K562 (cell line): ENCODE measurements around the gene PDE4D. TPM values are rescaled to one million over a fixed set of nuclear protein-coding genes. Genes with fewer than 3 reads are reported as not detected.

Experiments
- ATAC-seq: fragments of 200-7000 bp; cut with Tn5 transposase; 3 replicates; pipeline ENCODE4 v1.9.1; 2020; ENCODE audit warnings: moderate library complexity
- BruUV-seq: library from RNA; stranded (reverse); fragments of 400-500 nt; replicated peaks from 2 replicates; lab custom pipeline; 2021; lab: Mats Ljungman, UMichigan
- CTCF ChIA-PET: fragments of 300-600 bp; formaldehyde crosslinking; extraction: SDS; loops from one replicate; lab custom pipeline; 2021; ENCODE audit warnings: low intra/inter-chr PET ratio; lab: Yijun Ruan, JAX
- POLR2A ChIA-PET: fragments of 300-600, 350-650 bp; sonication (Branson Sonifier 250); formaldehyde crosslinking; extraction: SDS; loops from one replicate; lab custom pipeline; 2021; ENCODE audit warnings: antibody characterized with exemption, inconsistent platforms; lab: Yijun Ruan, JAX
- DNase-seq, 4 experiments: peaks; one replicate each; pipeline versions ENCODE4 v3.0.0 to v3.0.0-alpha.2; 2011 to 2018; ENCODE audit warnings: low spot score in 3 of 4, mixed read lengths in 3 of 4; ENCODE audit errors: extremely low read depth in 1 of 4
- FAIRE-seq: peaks from 2 replicates; lab custom pipeline; 2011; peaks lifted over from hg19 to GRCh38; lab: Jason Lieb, UNC
- H2AFZ ChIP-seq: 2 replicates; pipeline ENCODE4 v1.6.0; 2011; ENCODE audit warnings: low read depth, low read length, control low read depth, inconsistent platforms
- H3K27ac ChIP-seq: fragments of 200-600 bp; 3 replicates; pipeline ENCODE4 v1.8.0; 2011; ENCODE audit warnings: low read depth, mild to moderate bottlenecking, control low read depth, inconsistent platforms, low read length, moderate library complexity, mixed read lengths; ENCODE audit errors: extremely low read depth
- H3K27me3 ChIP-seq, 2 experiments: fragments of 300-600 bp in 1 of 2; 2 replicates in 1 of 2; 3 replicates in 1 of 2; pipeline versions ENCODE4 v1.6.0 to v1.8.0; 2011; ENCODE audit warnings: inconsistent platforms in 2 of 2, low read length in 2 of 2, mild to moderate bottlenecking in 1 of 2, mixed read lengths in 1 of 2, moderate library complexity in 1 of 2; ENCODE audit not compliant: control insufficient read depth in 2 of 2, insufficient read depth in 2 of 2
- H3K36me3 ChIP-seq: fragments of 300-600 bp; 3 replicates; pipeline ENCODE4 v1.8.0; 2011; ENCODE audit warnings: mild to moderate bottlenecking, low read length, inconsistent platforms; ENCODE audit not compliant: control insufficient read depth, insufficient read depth
- H3K4me1 ChIP-seq, 2 experiments: fragments of 200-600 bp in 1 of 2; replicated peaks in 1 of 2; 2 replicates in 1 of 2; 3 replicates in 1 of 2; pipeline versions ENCODE4 v1.5.1 to v1.8.0; 2011; ENCODE audit warnings: inconsistent platforms in 2 of 2, low read length in 2 of 2, mild to moderate bottlenecking in 1 of 2, mixed read lengths in 1 of 2, moderate library complexity in 1 of 2; ENCODE audit not compliant: control insufficient read depth in 2 of 2, insufficient read depth in 2 of 2
- H3K4me2 ChIP-seq: 2 replicates; pipeline ENCODE4 v1.6.1; 2011; ENCODE audit warnings: low read length, control low read depth, inconsistent platforms, mixed read lengths; ENCODE audit not compliant: insufficient read depth
- H3K4me3 ChIP-seq: fragments of 200-600 bp; sonication (generic), shearing (Covaris generic); 2 replicates; pipeline ENCODE4 v1.5.1; 2016; ENCODE audit warnings: control low read depth, inconsistent platforms
- H3K79me2 ChIP-seq: fragments of 200-600 bp; 3 replicates; pipeline ENCODE4 v1.8.0; 2011; ENCODE audit warnings: low read length, inconsistent platforms; ENCODE audit not compliant: control insufficient read depth, insufficient read depth
- H3K9ac ChIP-seq, 2 experiments: 2 replicates each; pipeline versions ENCODE4 v1.6.0 to v1.6.1; 2011; ENCODE audit warnings: low read depth in 2 of 2, low read length in 2 of 2, control low read depth in 1 of 2, inconsistent platforms in 1 of 2, mild to moderate bottlenecking in 1 of 2, mixed read lengths in 1 of 2; ENCODE audit not compliant: insufficient read depth in 1 of 2
- H3K9me1 ChIP-seq: one replicate; pipeline ENCODE4 v1.6.0; 2011; ENCODE audit warnings: inconsistent platforms, mild to moderate bottlenecking, low read length, moderate library complexity; ENCODE audit not compliant: control insufficient read depth, insufficient read depth
- H3K9me3 ChIP-seq: replicated peaks from 2 replicates; pipeline ENCODE4 v1.5.1; 2011; ENCODE audit warnings: low read depth, low read length, inconsistent platforms; ENCODE audit not compliant: control insufficient read depth, insufficient read depth
- H4K20me1 ChIP-seq: replicated peaks from 2 replicates; pipeline ENCODE4 v1.6.1; 2011; ENCODE audit warnings: low read length, inconsistent platforms, mixed read lengths; ENCODE audit not compliant: control insufficient read depth, insufficient read depth
- BMI1 ChIP-seq: fragments of 150-350 bp; IDR thresholded peaks from 2 replicates; pipeline ENCODE4 v1.6.1; 2014; ENCODE audit warnings: low read length
- C11orf30 ChIP-seq: fragments of 450-650 bp; IDR thresholded peaks from 2 replicates; pipeline ENCODE4 v1.6.1; 2016; ENCODE audit warnings: low read depth, mild to moderate bottlenecking
- COPS2 ChIP-seq: fragments of 450-650 bp; conservative IDR thresholded peaks from 2 replicates; pipeline ENCODE4 v1.6.1; 2016; ENCODE audit warnings: mild to moderate bottlenecking, moderate library complexity
- DMBX1 ChIP-seq: fragments of 250-450 bp; sonication (Bioruptor Pico); IDR thresholded peaks from 2 replicates; pipeline ENCODE4 v1.8.0; 2022; ENCODE audit warnings: inconsistent platforms, mild to moderate bottlenecking, moderate library complexity, borderline replicate concordance
- HEY1 ChIP-seq: fragments of 250-450 bp; sonication (Bioruptor Pico); IDR thresholded peaks from 2 replicates; pipeline ENCODE4 v1.5.0; 2020; ENCODE audit warnings: mild to moderate bottlenecking, moderate library complexity, borderline replicate concordance
- MAZ ChIP-seq, 2 experiments: fragments of 450-650 bp in 1 of 2; sonication (generic) in 1 of 2; formaldehyde crosslinking; IDR thresholded peaks in 1 of 2; conservative IDR thresholded peaks in 1 of 2; 2 replicates each; pipeline versions ENCODE4 v1.4.0 to v1.5.0; 2020; ENCODE audit warnings: mild to moderate bottlenecking in 1 of 2, missing genetic modification reagents in 1 of 2
- PHF21A ChIP-seq: fragments of 450-650 bp; IDR thresholded peaks from 2 replicates; pipeline ENCODE4 v1.6.1; 2017; ENCODE audit warnings: low read depth, borderline replicate concordance
- RBM17 ChIP-seq: fragments of 200-400 bp; formaldehyde crosslinking; IDR thresholded peaks from 2 replicates; pipeline ENCODE4 v1.6.1; 2017; ENCODE audit warnings: low read depth, mild to moderate bottlenecking, low read length, borderline replicate concordance
- SRSF3 ChIP-seq: fragments of 200-400 bp; formaldehyde crosslinking; IDR thresholded peaks from 2 replicates; pipeline ENCODE4 v1.6.1; 2016; ENCODE audit warnings: mild to moderate bottlenecking, low read length, moderate library complexity; ENCODE audit not compliant: insufficient read depth
- ZC3H11A ChIP-seq: IDR thresholded peaks from 2 replicates; pipeline ENCODE4 v1.6.1; 2012; ENCODE audit warnings: low read depth, low read length, improper control_type of control experiment
- ZNF143 ChIP-seq: sonication (generic); formaldehyde crosslinking; IDR thresholded peaks from 2 replicates; pipeline ENCODE4 v1.9.0; 2022; ENCODE audit warnings: mild to moderate bottlenecking, missing genetic modification reagents
- ZNF75A ChIP-seq: fragments of 450-650 bp; formaldehyde crosslinking; IDR thresholded peaks from 2 replicates; pipeline ENCODE4 v1.4.0; 2020; ENCODE audit warnings: mild to moderate bottlenecking
- WGBS: fragments of 100-300 bp; shearing (Covaris generic); methylation state at CpG from one replicate; pipeline ENCODE4 v1.1.6; 2016; ENCODE audit warnings: low coverage, mixed read lengths; ENCODE audit not compliant: insufficient coverage; ENCODE audit errors: missing lambda C conversion rate; 5-methylcytosine and 5-hydroxymethylcytosine counted together
- in situ Hi-C: fragments of 300-500 bp; cut with MboI; formaldehyde crosslinking; loops from 4 replicates; pipeline ENCODE4 v1.15.0; 2018; ENCODE audit warnings: inconsistent platforms, mixed read lengths
- intact Hi-C: fragments of 100-400 bp; cut with micrococcal nuclease; formaldehyde crosslinking; loops from 2 replicates; pipeline ENCODE4 v1.14.2; 2022
- polyA plus RNA-seq, 8 experiments: library from polyadenylated mRNA; depleted of rRNA in 4 of 8; stranded (reverse) in 5 of 8; unstranded in 3 of 8; fragments of >200 nt; fragmentation: Nextera tagmentation in 2 of 8; fragmentation: Illumina TruSeq in 1 of 8; extraction: Ambion mirVana in 2 of 8; extraction: Trizol in 1 of 8; gene quantifications; 2 replicates each; pipeline versions ENCODE4 v1.2.1 to v1.2.3, GENCODE V29; 2011 to 2014; ENCODE audit warnings: inconsistent platforms in 1 of 8, missing spikeins in 1 of 8
- total RNA-seq, 7 experiments: library from RNA; depleted of rRNA in 6 of 7; stranded (reverse); fragments of >200 nt in 6 of 7; fragmentation: Illumina TruSeq in 2 of 7; extraction: Trizol in 2 of 7; gene quantifications; 2 replicates each; pipeline versions ENCODE4 v1.2.1 to v1.2.3, GENCODE V29; 2011 to 2021; ENCODE audit warnings: low replicate concordance in 1 of 7
- TF ChIP-seq, protein P1 (sequence below), 2 experiments: fragments of 250-450 bp in 1 of 2; fragments of 450-650 bp in 1 of 2; sonication (Bioruptor Pico) in 1 of 2; IDR thresholded peaks; 2 replicates each; pipeline versions ENCODE4 v1.6.1 to v1.8.0; 2016 to 2021; ENCODE audit warnings: mild to moderate bottlenecking in 2 of 2, moderate library complexity in 2 of 2, missing compliant biosample characterization in 1 of 2, missing genetic modification characterization in 1 of 2

PDE4D gene
- total and polyA plus RNA-seq, 9 of the 15 experiments (the other 6 are each of a cell fraction or from before 2014, with no cell fraction given) = 0.04 to 0.46 (median 0.13) TPM

DNA sequence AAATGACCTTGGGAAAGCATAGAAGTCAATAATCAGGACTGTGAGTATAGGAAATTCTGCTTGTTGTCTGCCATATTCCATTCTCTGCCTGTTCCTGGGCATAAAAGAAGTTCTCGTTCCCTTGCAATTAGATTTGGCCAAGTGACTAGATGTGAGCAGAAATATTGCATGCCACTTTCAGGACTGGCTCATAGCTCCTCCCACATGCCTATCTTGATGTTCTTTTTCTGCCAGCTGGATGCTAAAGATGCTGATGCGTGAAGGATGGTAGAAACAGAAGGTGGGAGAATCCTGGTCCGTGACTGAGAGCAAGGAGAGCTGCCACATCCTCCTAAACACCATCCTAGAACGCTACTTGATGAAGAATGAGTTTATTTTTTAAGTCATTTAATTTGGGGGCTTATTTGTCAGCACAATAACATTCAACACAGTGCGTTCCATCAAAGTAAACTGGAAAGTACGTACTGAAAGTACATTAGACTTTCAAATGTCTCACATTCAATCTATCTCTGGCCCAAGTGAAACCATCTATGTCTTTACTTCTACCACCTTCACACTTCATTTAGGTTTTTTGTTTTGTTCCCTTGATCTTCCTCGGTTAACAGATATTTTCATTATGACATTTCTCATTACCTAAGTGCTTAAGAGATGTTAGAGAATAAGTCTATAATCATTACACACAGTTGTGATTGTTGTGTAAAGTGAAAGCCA, 662.1 kb downstream of the PDE4D start:
- no peak overlapping the region for H3K9ac ChIP-seq
- H3K79me2 ChIP-seq = no peaks in the 10 kb centered on the region
- H3K27me3 ChIP-seq = no peaks in the 10 kb centered on the region
- no peak for DNase-seq
- no peak for FAIRE-seq
- no TSS peak for BruUV-seq
- no peak overlapping the region for H3K4me2 ChIP-seq
- no peak overlapping the region for H2AFZ ChIP-seq
- CTCF ChIA-PET = no interaction called here
- H3K4me3 ChIP-seq = no peak overlapping the region
- no peak overlapping the region for H3K27ac ChIP-seq
- intact Hi-C loops = no loop called here
- H3K9me1 ChIP-seq = no peaks in the 10 kb centered on the region
- no peaks in the 10 kb centered on the region for H3K9me3 ChIP-seq
- no peaks in the 10 kb centered on the region for H3K4me1 ChIP-seq
- in situ Hi-C loops = no loop called here
- H3K36me3 ChIP-seq = no peaks in the 10 kb centered on the region
- no peaks in the 10 kb centered on the region for H4K20me1 ChIP-seq
- POLR2A ChIA-PET = no interaction called here
- TF ChIP-seq PHF21A = no peak
- TF ChIP-seq ZNF143 (CRISPR knock-in tag) = no peak
- TF ChIP-seq RBM17 = no peak
- no peak for TF ChIP-seq C11orf30
- TF ChIP-seq ZNF75A = no peak
- no peak for TF ChIP-seq COPS2
- TF ChIP-seq, protein P1, sequence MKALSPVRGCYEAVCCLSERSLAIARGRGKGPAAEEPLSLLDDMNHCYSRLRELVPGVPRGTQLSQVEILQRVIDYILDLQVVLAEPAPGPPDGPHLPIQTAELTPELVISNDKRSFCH (CRISPR knock-in tag; IDR thresholded peaks at IDR 0.05) = no peak
- TF ChIP-seq, protein P1 (tag; IDR thresholded peaks at IDR 0.05) = no peak
- no peak for TF ChIP-seq DMBX1 (CRISPR knock-in tag)
- TF ChIP-seq ZC3H11A = no peak
- no peak for TF ChIP-seq BMI1
- TF ChIP-seq SRSF3 = no peak
- no peak for TF ChIP-seq MAZ (CRISPR knock-in tag; conservative IDR thresholded peaks at IDR 0.05 in 1 of 2, IDR thresholded peaks at IDR 0.05 in 1 of 2)
- no peak for TF ChIP-seq HEY1 (CRISPR knock-in tag)
- 3% methylated on average over 7 of the region's 7 CpGs for WGBS
- no peak for ATAC-seq
